22Rv1 (cell line): ENCODE results near the gene NAA16.
"Not testable (repeated sequence)": the region's sequence is repeated elsewhere in the genome, so short reads cannot be mapped to it uniquely, and the experiment has no call there.

Experiments used
- H3K27ac ChIP-seq: fragments of 450-650 bp; 2 replicates; pipeline ENCODE4 v1.5.1; 2017
- ZFX ChIP-seq: fragments of 450-650 bp; IDR thresholded peaks from 2 replicates; pipeline ENCODE4 v1.6.1; 2017; ENCODE audit warnings: antibody characterized with exemption, borderline replicate concordance
- TF ChIP-seq, protein P1 (sequence below): fragments of 450-650 bp; IDR thresholded peaks from 2 replicates; pipeline ENCODE4 v1.5.1; 2017; ENCODE audit warnings: mild to moderate bottlenecking

NAA16 gene

GRCh38 chr13:41276824-41277223 lies 34.2 kb upstream of the NAA16 start:
- TF ChIP-seq ZFX, result no peak
- TF ChIP-seq, protein P1, sequence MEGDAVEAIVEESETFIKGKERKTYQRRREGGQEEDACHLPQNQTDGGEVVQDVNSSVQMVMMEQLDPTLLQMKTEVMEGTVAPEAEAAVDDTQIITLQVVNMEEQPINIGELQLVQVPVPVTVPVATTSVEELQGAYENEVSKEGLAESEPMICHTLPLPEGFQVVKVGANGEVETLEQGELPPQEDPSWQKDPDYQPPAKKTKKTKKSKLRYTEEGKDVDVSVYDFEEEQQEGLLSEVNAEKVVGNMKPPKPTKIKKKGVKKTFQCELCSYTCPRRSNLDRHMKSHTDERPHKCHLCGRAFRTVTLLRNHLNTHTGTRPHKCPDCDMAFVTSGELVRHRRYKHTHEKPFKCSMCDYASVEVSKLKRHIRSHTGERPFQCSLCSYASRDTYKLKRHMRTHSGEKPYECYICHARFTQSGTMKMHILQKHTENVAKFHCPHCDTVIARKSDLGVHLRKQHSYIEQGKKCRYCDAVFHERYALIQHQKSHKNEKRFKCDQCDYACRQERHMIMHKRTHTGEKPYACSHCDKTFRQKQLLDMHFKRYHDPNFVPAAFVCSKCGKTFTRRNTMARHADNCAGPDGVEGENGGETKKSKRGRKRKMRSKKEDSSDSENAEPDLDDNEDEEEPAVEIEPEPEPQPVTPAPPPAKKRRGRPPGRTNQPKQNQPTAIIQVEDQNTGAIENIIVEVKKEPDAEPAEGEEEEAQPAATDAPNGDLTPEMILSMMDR, result no peak
- no peak overlapping the region for H3K27ac ChIP-seq

- H3K27ac ChIP-seq, result not testable (repeated sequence)
These were observed 31.9 kb upstream of the NAA16 start for GRCh38 chr13:41279156-41279555.

DNA sequence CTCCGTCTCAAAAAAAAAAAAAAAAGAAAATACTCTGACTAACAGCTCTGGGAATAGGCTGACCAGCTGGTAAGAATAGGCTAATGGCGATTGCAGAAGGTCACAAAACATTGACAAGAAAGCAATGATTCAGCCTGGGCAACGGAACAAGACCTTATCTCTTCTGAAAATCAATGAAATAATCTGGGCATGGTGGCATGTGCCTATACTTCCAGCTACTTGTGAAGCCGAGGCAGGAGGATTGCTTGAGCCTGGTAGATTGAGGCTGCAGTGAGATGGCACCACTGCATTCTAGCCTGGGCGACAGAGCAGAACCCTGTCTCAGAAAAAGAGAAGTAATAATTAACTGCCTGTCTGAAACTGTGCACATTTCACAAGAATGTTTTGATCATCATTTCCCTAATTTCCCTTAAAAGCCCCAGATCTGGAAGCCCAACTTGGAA lies 28.9 kb upstream of the NAA16 start:
- no peak overlapping the region for H3K27ac ChIP-seq
- no peak for TF ChIP-seq ZFX
- TF ChIP-seq, protein P1, result no peak

- no peak overlapping the region for H3K27ac ChIP-seq
- TF ChIP-seq, protein P1, result no peak
- TF ChIP-seq ZFX, result no peak
These were observed 26.4 kb upstream of the NAA16 start for GRCh38 chr13:41284512-41285288.

- no peak overlapping the region for H3K27ac ChIP-seq
- TF ChIP-seq ZFX, result no peak
- TF ChIP-seq, protein P1, result no peak
These were observed 24.7 kb upstream of the NAA16 start for GRCh38 chr13:41286370-41286769.

- TF ChIP-seq, protein P1, result no peak
- no peak for TF ChIP-seq ZFX
- no peak overlapping the region for H3K27ac ChIP-seq
These were observed 21.6 kb upstream of the NAA16 start for GRCh38 chr13:41289463-41289881.

DNA sequence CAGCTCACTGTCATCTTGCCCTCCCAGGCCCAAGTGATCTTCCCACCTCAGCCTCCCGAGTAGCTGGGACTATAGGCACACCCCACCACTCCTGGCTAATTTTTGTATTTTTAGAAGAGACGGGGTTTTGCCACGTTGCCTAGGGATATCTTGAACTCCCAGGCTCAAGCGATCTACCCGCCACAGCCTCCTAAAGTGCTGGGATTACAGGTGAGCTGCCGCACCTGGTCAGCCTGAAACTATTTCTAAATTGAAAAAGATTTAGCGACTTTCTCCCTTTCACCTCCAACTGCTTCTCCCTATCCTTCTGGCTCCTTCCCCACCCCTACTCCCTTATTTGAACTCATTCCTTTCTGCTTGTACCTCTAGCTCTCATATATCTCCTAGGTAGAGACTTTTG lies 19.8 kb upstream of the NAA16 start:
- TF ChIP-seq, protein P1, result no peak
- no peak for TF ChIP-seq ZFX
- H3K27ac ChIP-seq, result no peak overlapping the region
